MM.1S (cell line): ENCODE measurements around the gene ARHGEF6.

Experiments used
- DNase-seq: peaks from one replicate; pipeline ENCODE4 v3.0.0-alpha.2; 2015
- H2AFZ ChIP-seq: fragments of 300-600 bp; sonication (generic); 2 replicates; pipeline ENCODE4 v1.6.0; 2016; ENCODE audit warnings: antibody characterized with exemption, low read length
- H3F3A ChIP-seq: fragments of 300-600 bp; sonication (generic); 2 replicates; pipeline ENCODE4 v1.6.1; 2016; ENCODE audit warnings: mild to moderate bottlenecking, antibody characterized with exemption, low read length, moderate library complexity, mixed read lengths; ENCODE audit not compliant: insufficient read depth
- H3K27ac ChIP-seq: fragments of 300-600 bp; sonication (generic); 2 replicates; pipeline ENCODE4 v1.5.1; 2016; ENCODE audit warnings: mild to moderate bottlenecking, low read length
- H3K27me3 ChIP-seq: fragments of 300-600 bp; sonication (generic); replicated peaks from 2 replicates; pipeline ENCODE4 v1.6.0; 2016; ENCODE audit warnings: low read length; ENCODE audit not compliant: insufficient read depth
- H3K36me3 ChIP-seq: fragments of 300-600 bp; sonication (generic); replicated peaks from 2 replicates; pipeline ENCODE4 v1.6.1; 2016; ENCODE audit warnings: mild to moderate bottlenecking, low read length, mixed read lengths; ENCODE audit not compliant: insufficient read depth
- H3K4me1 ChIP-seq: fragments of 300-600 bp; sonication (generic); 2 replicates; pipeline ENCODE4 v1.6.1; 2016; ENCODE audit warnings: low read length, mixed read lengths
- H3K4me2 ChIP-seq: fragments of 300-600 bp; sonication (generic); 2 replicates; pipeline ENCODE4 v1.6.0; 2016; ENCODE audit warnings: low read depth, low read length
- H3K4me3 ChIP-seq: fragments of 300-600 bp; sonication (generic); 2 replicates; pipeline ENCODE4 v1.5.1; 2016; ENCODE audit warnings: low read length, mixed read lengths
- H3K79me2 ChIP-seq: fragments of 300-600 bp; sonication (generic); 2 replicates; pipeline ENCODE4 v1.6.1; 2016; ENCODE audit warnings: mixed run types, low read length, mixed read lengths
- H3K9ac ChIP-seq: fragments of 300-600 bp; sonication (generic); 2 replicates; pipeline ENCODE4 v1.6.1; 2016; ENCODE audit warnings: low read length, mixed read lengths
- H3K9me2 ChIP-seq: fragments of 300-600 bp; sonication (generic); replicated peaks from 2 replicates; pipeline ENCODE4 v1.6.1; 2016; ENCODE audit warnings: mild to moderate bottlenecking, low read length, mixed read lengths; ENCODE audit not compliant: insufficient read depth
- H3K9me3 ChIP-seq: fragments of 300-600 bp; sonication (generic); replicated peaks from 2 replicates; pipeline ENCODE4 v1.6.1; 2016; ENCODE audit warnings: mild to moderate bottlenecking, low read length, mixed read lengths; ENCODE audit not compliant: insufficient read depth
- H4K20me1 ChIP-seq: fragments of 300-600 bp; sonication (generic); 2 replicates; pipeline ENCODE4 v1.6.1; 2016; ENCODE audit warnings: mild to moderate bottlenecking, low read length, moderate library complexity, mixed read lengths; ENCODE audit not compliant: insufficient read depth
- CTCF ChIP-seq: fragments of 300-600 bp; sonication (generic); IDR thresholded peaks from 2 replicates; pipeline ENCODE4 v1.5.1; 2016; ENCODE audit warnings: antibody characterized with exemption, low read length, mixed read lengths
- EZH2 ChIP-seq: fragments of 300-600 bp; sonication (generic); optimal IDR thresholded peaks from 2 replicates; pipeline ENCODE3; 2017; ENCODE audit warnings: low read depth, mild to moderate bottlenecking, antibody characterized with exemption, low read length, mixed read lengths
- EZH2phosphoT487 ChIP-seq: fragments of 300-600 bp; sonication (generic); IDR thresholded peaks from 2 replicates; pipeline ENCODE4 v1.6.1; 2018; ENCODE audit warnings: antibody characterized with exemption, low read length

ARHGEF6 gene

GRCh38 chrX:136662976-136663375 lies 117.8 kb downstream of the ARHGEF6 start:
- Histone ChIP-seq H3F3A (peaks cover 26% of the 10 kb centered on the region), H3K27ac (no peak overlapping the region), H2AFZ (0 out of 2 replicates have a peak overlapping the region, but pooled peaks have one; percentile 21), H3K4me3 (no peak overlapping the region), H3K36me3 (no peaks in the 10 kb centered on the region), H3K9ac (no peak overlapping the region), H3K9me2 (no peaks in the 10 kb centered on the region), H3K9me3 (no peaks in the 10 kb centered on the region), H3K4me1 (peaks cover 47% of the 10 kb centered on the region), H3K27me3 (no peaks in the 10 kb centered on the region), H3K4me2 (no peak overlapping the region), H4K20me1 (no peaks in the 10 kb centered on the region), H3K79me2 (no peaks in the 10 kb centered on the region)
- peak; percentile 57 for DNase-seq
- TF ChIP-seq EZH2phosphoT487: no peak
- TF ChIP-seq EZH2: no peak
- TF ChIP-seq CTCF: no peak

DNA sequence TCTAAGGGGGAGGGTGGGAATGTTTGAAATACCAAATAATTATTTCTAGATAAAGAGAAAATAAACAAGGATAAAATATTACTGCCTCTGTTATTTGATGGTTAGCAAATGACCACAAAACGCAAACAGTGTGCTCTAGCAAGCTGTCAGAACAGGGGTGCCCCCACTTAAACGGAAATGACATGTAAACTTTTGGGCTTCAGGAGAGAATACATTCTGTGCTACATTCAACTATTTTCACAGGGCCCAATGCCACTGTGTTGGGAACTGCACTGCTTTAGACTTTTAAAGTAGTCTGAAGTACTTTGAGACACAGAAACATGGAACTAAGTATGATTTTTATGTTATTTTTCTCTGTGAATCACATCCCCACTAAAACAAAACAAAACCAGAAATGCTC lies 118.6 kb downstream of the ARHGEF6 start:
- no peak overlapping the region for H3K9ac ChIP-seq
- DNase-seq: no peak
- peaks cover 26% of the 10 kb centered on the region for H3F3A ChIP-seq
- H3K4me3 ChIP-seq: no peak overlapping the region
- H3K9me2 ChIP-seq: no peaks in the 10 kb centered on the region
- no peak overlapping the region for H3K27ac ChIP-seq
- TF ChIP-seq CTCF (no peak), EZH2 (no peak), EZH2phosphoT487 (no peak)
- no peaks in the 10 kb centered on the region for H3K79me2 ChIP-seq
- no peaks in the 10 kb centered on the region for H3K36me3 ChIP-seq
- peaks cover 39% of the 10 kb centered on the region for H3K4me1 ChIP-seq
- no peaks in the 10 kb centered on the region for H3K9me3 ChIP-seq
- H3K27me3 ChIP-seq: no peaks in the 10 kb centered on the region
- H2AFZ ChIP-seq: no peak overlapping the region
- H3K4me2 ChIP-seq: no peak overlapping the region
- no peaks in the 10 kb centered on the region for H4K20me1 ChIP-seq

DNA sequence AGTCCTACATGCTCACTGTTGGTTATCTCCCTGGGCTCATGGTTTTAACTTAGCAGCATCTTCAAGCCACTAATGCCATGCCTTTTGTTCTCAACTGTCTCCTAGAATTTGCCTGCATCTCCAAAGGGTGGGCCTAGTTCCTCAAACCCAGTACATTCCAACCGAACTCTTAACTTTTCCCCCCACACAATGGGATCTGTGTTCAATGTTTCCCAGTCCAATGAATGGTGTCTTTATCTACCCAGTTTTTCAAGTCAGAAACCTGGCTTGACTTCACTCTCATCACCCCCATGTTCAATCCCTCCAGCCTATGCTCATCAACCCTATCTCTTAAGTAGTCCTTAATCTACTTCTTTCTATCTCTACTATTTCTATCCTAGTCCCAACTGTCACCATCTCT lies 119.8 kb downstream of the ARHGEF6 start:
- no peak overlapping the region for H2AFZ ChIP-seq
- no peak overlapping the region for H3K27ac ChIP-seq
- no peaks in the 10 kb centered on the region for H3K9me3 ChIP-seq
- no peaks in the 10 kb centered on the region for H3K9me2 ChIP-seq
- H3K79me2 ChIP-seq: no peaks in the 10 kb centered on the region
- H3K9ac ChIP-seq: no peak overlapping the region
- H3K4me3 ChIP-seq: no peak overlapping the region
- H3K27me3 ChIP-seq: no peaks in the 10 kb centered on the region
- no peaks in the 10 kb centered on the region for H3K36me3 ChIP-seq
- no peak for TF ChIP-seq EZH2phosphoT487
- no peak for TF ChIP-seq EZH2
- no peak for TF ChIP-seq CTCF
- no peak for DNase-seq
- H3K4me2 ChIP-seq: no peak overlapping the region
- peaks cover 27% of the 10 kb centered on the region for H3K4me1 ChIP-seq
- H4K20me1 ChIP-seq: no peaks in the 10 kb centered on the region
- peaks cover 17% of the 10 kb centered on the region for H3F3A ChIP-seq
